IMR-90 (cell line): ENCODE data around the gene C3orf49. TPM values are rescaled to one million over a fixed set of nuclear protein-coding genes. Genes with fewer than 3 reads are reported as not detected.
A peak's percentile ranks its signal among the peaks of the same experiment; 100 is the strongest.

ENCODE experiments used
- ATAC-seq: fragments of 200-7000 bp; cut with Tn5 transposase; 2 replicates; pipeline ENCODE4 v1.9.1; 2020; ENCODE audit warnings: low read depth, mild to moderate bottlenecking, moderate library complexity
- BruUV-seq: library from RNA; stranded (reverse); fragments of 400-500 nt; replicated peaks from 2 replicates; lab custom pipeline; 2021; lab: Mats Ljungman, UMichigan
- CTCF ChIA-PET: fragments of 300-600 bp; formaldehyde crosslinking; extraction: SDS; loops from one replicate; lab custom pipeline; 2021; ENCODE audit warnings: antibody characterized with exemption; lab: Yijun Ruan, JAX
- POLR2A ChIA-PET: fragments of 300-600 bp; sonication (Branson Sonifier 250); formaldehyde crosslinking; loops from one replicate; lab custom pipeline; 2022; ENCODE audit warnings: antibody characterized with exemption; ENCODE audit not compliant: unreplicated experiment; lab: Charles Lee
- DNase-seq: peaks from one replicate; pipeline ENCODE4 v3.0.0; 2013
- H2AFZ ChIP-seq: replicated peaks from 2 replicates; pipeline ENCODE3; 2013; ENCODE audit warnings: low read length, mild to moderate bottlenecking; ENCODE audit not compliant: poor library complexity
- H2AK5ac ChIP-seq: 2 replicates; pipeline ENCODE4 v1.6.1; 2013; ENCODE audit warnings: low read depth, low read length, inconsistent platforms
- H2AK9ac ChIP-seq: replicated peaks from 2 replicates; pipeline ENCODE3; 2013; ENCODE audit warnings: mild to moderate bottlenecking, low read depth, low read length, moderate library complexity; ENCODE audit not compliant: poor library complexity
- H2BK120ac ChIP-seq: 2 replicates; pipeline ENCODE4 v1.6.1; 2013; ENCODE audit warnings: low read depth, low read length, inconsistent platforms
- H2BK15ac ChIP-seq: 3 replicates; pipeline ENCODE4 v1.6.1; 2013; ENCODE audit warnings: low read depth, low read length, inconsistent platforms
- H2BK20ac ChIP-seq: 2 replicates; pipeline ENCODE4 v1.6.1; 2013; ENCODE audit warnings: low read depth, mild to moderate bottlenecking, inconsistent platforms, low read length, moderate library complexity
- H2BK5ac ChIP-seq: 2 replicates; pipeline ENCODE4 v1.6.1; 2013; ENCODE audit warnings: mild to moderate bottlenecking, low read depth, low read length, inconsistent platforms; ENCODE audit not compliant: poor library complexity, severe bottlenecking
- H3K14ac ChIP-seq: replicated peaks from 2 replicates; pipeline ENCODE4 v1.6.1; 2013; ENCODE audit warnings: low read depth, low read length, inconsistent platforms
- H3K18ac ChIP-seq: 2 replicates; pipeline ENCODE4 v1.6.1; 2013; ENCODE audit warnings: low read depth, low read length, control low read depth
- H3K23ac ChIP-seq: 2 replicates; pipeline ENCODE4 v1.6.1; 2013; ENCODE audit warnings: low read depth, low read length, inconsistent platforms
- H3K27ac ChIP-seq: 2 replicates; pipeline ENCODE4 v1.5.1; 2013; ENCODE audit warnings: mild to moderate bottlenecking, control low read depth, low read length; ENCODE audit not compliant: insufficient read depth
- H3K27me3 ChIP-seq: 2 replicates; pipeline ENCODE4 v1.6.1; 2013; ENCODE audit warnings: low read length; ENCODE audit not compliant: control insufficient read depth, insufficient read depth
- H3K36me3 ChIP-seq: 2 replicates; pipeline ENCODE4 v1.6.1; 2013; ENCODE audit warnings: low read length, mixed read lengths; ENCODE audit not compliant: control insufficient read depth, insufficient read depth
- H3K4ac ChIP-seq: 2 replicates; pipeline ENCODE4 v1.6.1; 2013; ENCODE audit warnings: low read depth, low read length, inconsistent platforms
- H3K4me1 ChIP-seq: 2 replicates; pipeline ENCODE4 v1.6.1; 2013; ENCODE audit warnings: low read length, mixed read lengths; ENCODE audit not compliant: control insufficient read depth, insufficient read depth
- H3K4me2 ChIP-seq: 2 replicates; pipeline ENCODE4 v1.6.1; 2013; ENCODE audit warnings: low read depth, mild to moderate bottlenecking, control low read depth, low read length, moderate library complexity
- H3K4me3 ChIP-seq: 2 replicates; pipeline ENCODE4 v1.5.1; 2013; ENCODE audit warnings: low read depth, mild to moderate bottlenecking, control low read depth, low read length, moderate library complexity; ENCODE audit not compliant: insufficient read depth
- H3K56ac ChIP-seq: 2 replicates; pipeline ENCODE4 v1.6.1; 2013; ENCODE audit warnings: low read length, inconsistent platforms; ENCODE audit not compliant: insufficient read depth; ENCODE audit errors: extremely low read depth
- H3K79me1 ChIP-seq, 2 experiments: 2 replicates each; pipeline ENCODE4 v1.6.1; 2013; ENCODE audit warnings: low read length in 2 of 2, inconsistent platforms in 1 of 2, low read depth in 1 of 2
- H3K9ac ChIP-seq: 2 replicates; pipeline ENCODE4 v1.6.1; 2013; ENCODE audit warnings: low read depth, low read length, control low read depth
- H3K9me1 ChIP-seq: 2 replicates; pipeline ENCODE4 v1.6.1; 2013; ENCODE audit warnings: low read length, inconsistent platforms; ENCODE audit not compliant: insufficient read depth
- H3K9me3 ChIP-seq: 2 replicates; pipeline ENCODE4 v1.6.1; 2013; ENCODE audit warnings: low read length; ENCODE audit not compliant: control insufficient read depth, insufficient read depth
- H4K20me1 ChIP-seq: 2 replicates; pipeline ENCODE4 v1.6.1; 2013; ENCODE audit warnings: low read length, inconsistent platforms; ENCODE audit not compliant: insufficient read depth
- H4K5ac ChIP-seq: 2 replicates; pipeline ENCODE4 v1.6.1; 2013; ENCODE audit warnings: mild to moderate bottlenecking, low read depth, low read length, control low read depth
- H4K8ac ChIP-seq, 2 experiments: 2 replicates each; pipeline ENCODE4 v1.6.1; 2013; ENCODE audit warnings: low read depth in 2 of 2, low read length in 2 of 2, control low read depth in 1 of 2, inconsistent platforms in 1 of 2
- H4K91ac ChIP-seq: 2 replicates; pipeline ENCODE4 v1.6.1; 2013; ENCODE audit warnings: low read depth, low read length, inconsistent platforms; ENCODE audit not compliant: insufficient read depth
- NFE2L2 ChIP-seq: fragments of 150-350 bp; IDR thresholded peaks from 2 replicates; pipeline ENCODE4 v1.6.1; 2016; ENCODE audit warnings: low read depth, mild to moderate bottlenecking, low read length
- POLR2A ChIP-seq: IDR thresholded peaks from 2 replicates; pipeline ENCODE4 v1.6.1; 2012; ENCODE audit warnings: mild to moderate bottlenecking, low read depth, low read length
- RAD21 ChIP-seq: IDR thresholded peaks from 2 replicates; pipeline ENCODE4 v1.6.1; 2012; ENCODE audit warnings: low read length, improper control_type of control experiment
- RFX5 ChIP-seq: IDR thresholded peaks from 2 replicates; pipeline ENCODE4 v1.8.0; 2012; ENCODE audit warnings: low read depth, mild to moderate bottlenecking, low read length, moderate library complexity
- SMC3 ChIP-seq: fragments of 150-350 bp; IDR thresholded peaks from 2 replicates; pipeline ENCODE4 v1.6.1; 2016; ENCODE audit warnings: low read depth, mild to moderate bottlenecking, antibody characterized with exemption, low read length, moderate library complexity
- WGBS, 2 experiments: methylation state at CpG; one replicate each; pipeline versions ENCODE4 v1.1.5 to v1.1.7; 2013; ENCODE audit warnings: missing lambda C conversion rate in 2 of 2; ENCODE audit not compliant: insufficient read length in 1 of 2; ENCODE audit errors: extremely low coverage in 2 of 2; 5-methylcytosine and 5-hydroxymethylcytosine counted together
- dilution Hi-C: fragments of 300-500 bp; cut with HindIII; formaldehyde crosslinking; loops from one replicate; pipeline ENCODE4 v1.14.3; 2018; ENCODE audit warnings: low sequenced_read_pairs; ENCODE audit not compliant: unreplicated experiment
- in situ Hi-C: fragments of 300-500 bp; cut with MboI; formaldehyde crosslinking; loops from 3 replicates; pipeline ENCODE4 v1.14.3; 2019; ENCODE audit warnings: low sequenced_read_pairs, inconsistent platforms, mixed read lengths
- intact Hi-C: fragments of 100-400 bp; cut with micrococcal nuclease; formaldehyde crosslinking; loops from 2 replicates; pipeline ENCODE4 v1.10.0; 2022
- polyA plus RNA-seq, 3 experiments: library from polyadenylated mRNA; depleted of rRNA; stranded (reverse); fragments of >200 nt; gene quantifications; 2 replicates each; pipeline ENCODE4 v1.2.3, GENCODE V29; 2012; ENCODE audit warnings: low replicate concordance in 1 of 3
- total RNA-seq: library from RNA; depleted of rRNA; stranded (reverse); fragments of >200 nt; gene quantifications from 2 replicates; pipeline ENCODE4 v1.2.3, GENCODE V29; 2012
- TF ChIP-seq, protein P1 (sequence below): conservative IDR thresholded peaks from 2 replicates; pipeline ENCODE4 v1.5.1; 2012; ENCODE audit warnings: mild to moderate bottlenecking, low read depth, low read length, improper control_type of control experiment
- TF ChIP-seq, protein P2 (sequence below): fragments of 150-350 bp; IDR thresholded peaks from 2 replicates; pipeline ENCODE4 v1.6.1; 2017; ENCODE audit warnings: mild to moderate bottlenecking, antibody characterized with exemption, low read length, low read depth

Gene C3orf49
- total and polyA plus RNA-seq, 2 of the 4 experiments (the other 2 are of a cell fraction) = not detected

- Histone ChIP-seq H3K4ac (no peak overlapping the region), H3K4me2 (no peak overlapping the region), H3K27ac (no peak overlapping the region), H4K8ac (no peak overlapping the region), H3K9ac (no peak overlapping the region), H2BK20ac (no peak overlapping the region), H4K20me1 (no peaks in the 10 kb centered on the region; the same call in 1 of the 2 replicates), H3K27me3 (no peaks in the 10 kb centered on the region), H3K9me3 (no peaks in the 10 kb centered on the region), H3K79me1 (peaks cover 42 to 55% of the 10 kb centered on the region in 2 experiments), H2BK5ac (no peak overlapping the region), H2BK15ac (no peak overlapping the region), H3K36me3 (no peaks in the 10 kb centered on the region; the same call in 1 of the 2 replicates), H2AFZ (no peak overlapping the region), H3K14ac (no peak overlapping the region), H3K9me1 (peaks cover 7% of the 10 kb centered on the region), H2AK9ac (no peak overlapping the region), H2BK120ac (no peak overlapping the region), H3K4me1 (peaks cover 3% of the 10 kb centered on the region; the same call in 1 of the 2 replicates), H4K5ac (no peak overlapping the region), H3K23ac (0 out of 2 replicates have a peak overlapping the region, but pooled peaks have one; percentile 11), H4K91ac (no peak overlapping the region), H3K56ac (no peak overlapping the region), H3K18ac (no peak overlapping the region), H3K4me3 (no peak overlapping the region), H2AK5ac (no peak overlapping the region)
- POLR2A ChIA-PET = no interaction called here
- intact Hi-C loops = loop anchor here (5.0 kb wide), 1 partner anchor 116 kb away; no protein-coding TSS in a partner anchor
- in situ Hi-C loops = no loop called here
- WGBS, 2 experiments = no CpG with 5 or more reads among the region's 5 CpGs
- CTCF ChIA-PET = no interaction called here
- BruUV-seq = no TSS peak
- no peak for TF ChIP-seq RFX5
- TF ChIP-seq, protein P1, sequence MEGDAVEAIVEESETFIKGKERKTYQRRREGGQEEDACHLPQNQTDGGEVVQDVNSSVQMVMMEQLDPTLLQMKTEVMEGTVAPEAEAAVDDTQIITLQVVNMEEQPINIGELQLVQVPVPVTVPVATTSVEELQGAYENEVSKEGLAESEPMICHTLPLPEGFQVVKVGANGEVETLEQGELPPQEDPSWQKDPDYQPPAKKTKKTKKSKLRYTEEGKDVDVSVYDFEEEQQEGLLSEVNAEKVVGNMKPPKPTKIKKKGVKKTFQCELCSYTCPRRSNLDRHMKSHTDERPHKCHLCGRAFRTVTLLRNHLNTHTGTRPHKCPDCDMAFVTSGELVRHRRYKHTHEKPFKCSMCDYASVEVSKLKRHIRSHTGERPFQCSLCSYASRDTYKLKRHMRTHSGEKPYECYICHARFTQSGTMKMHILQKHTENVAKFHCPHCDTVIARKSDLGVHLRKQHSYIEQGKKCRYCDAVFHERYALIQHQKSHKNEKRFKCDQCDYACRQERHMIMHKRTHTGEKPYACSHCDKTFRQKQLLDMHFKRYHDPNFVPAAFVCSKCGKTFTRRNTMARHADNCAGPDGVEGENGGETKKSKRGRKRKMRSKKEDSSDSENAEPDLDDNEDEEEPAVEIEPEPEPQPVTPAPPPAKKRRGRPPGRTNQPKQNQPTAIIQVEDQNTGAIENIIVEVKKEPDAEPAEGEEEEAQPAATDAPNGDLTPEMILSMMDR = no peak
- TF ChIP-seq, protein P2, sequence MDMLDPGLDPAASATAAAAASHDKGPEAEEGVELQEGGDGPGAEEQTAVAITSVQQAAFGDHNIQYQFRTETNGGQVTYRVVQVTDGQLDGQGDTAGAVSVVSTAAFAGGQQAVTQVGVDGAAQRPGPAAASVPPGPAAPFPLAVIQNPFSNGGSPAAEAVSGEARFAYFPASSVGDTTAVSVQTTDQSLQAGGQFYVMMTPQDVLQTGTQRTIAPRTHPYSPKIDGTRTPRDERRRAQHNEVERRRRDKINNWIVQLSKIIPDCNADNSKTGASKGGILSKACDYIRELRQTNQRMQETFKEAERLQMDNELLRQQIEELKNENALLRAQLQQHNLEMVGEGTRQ = no peak
- no peak for TF ChIP-seq POLR2A
- no peak for TF ChIP-seq SMC3
- TF ChIP-seq NFE2L2 = no peak
- TF ChIP-seq RAD21 = no peak
- dilution Hi-C loops = no loop called here
- ATAC-seq (no peak), DNase-seq (no peak)
Observed at GRCh38 chr3:63861306-63861705, 42.2 kb downstream of the C3orf49 start.
